ENCODE data around the gene CYSRT1. TPM values are rescaled to one million over a fixed set of nuclear protein-coding genes. Genes with fewer than 3 reads are reported as not detected.
A peak's percentile ranks its signal among the peaks of the same experiment; 100 is the strongest.

Gene CYSRT1
- total RNA-seq, 1 experiment from 2014 or later, result 1.0 TPM

DNA sequence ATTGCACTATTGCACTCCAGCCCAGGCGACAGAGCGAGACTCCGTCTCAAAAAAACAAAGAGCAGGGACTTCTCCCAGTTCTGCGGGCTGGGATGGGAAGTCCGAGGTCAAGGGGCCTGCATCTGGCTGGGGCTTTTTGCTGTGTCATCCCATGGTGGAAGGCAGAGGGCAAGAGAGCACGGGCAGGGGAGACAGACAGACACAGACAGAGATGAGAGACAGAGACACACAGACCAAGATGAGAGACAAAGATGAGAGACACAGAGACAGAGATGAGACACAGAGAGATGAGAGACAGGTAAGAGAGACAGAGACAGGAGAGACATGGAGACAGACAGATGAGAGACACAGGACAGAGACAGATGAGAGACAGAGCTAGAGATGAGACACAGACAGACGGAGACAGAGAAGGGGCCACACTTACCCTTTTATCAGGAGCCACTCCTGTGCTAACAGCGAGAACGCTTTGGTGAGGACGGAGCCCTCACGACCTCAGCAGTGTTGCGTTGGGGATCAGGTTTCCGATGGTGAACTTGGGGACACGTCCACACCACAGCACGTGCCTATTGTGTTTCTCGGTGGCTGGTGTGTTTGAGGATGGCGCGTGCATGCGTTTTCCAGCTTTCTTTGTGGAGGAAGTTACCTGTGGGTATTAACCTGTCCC, 43.7 kb downstream of the CYSRT1 start:
- no CpG with 5 or more reads among the region's 19 CpGs for WGBS (ENCODE audit: extremely low coverage, insufficient read length, low lambda C conversion rate)
- peak overlapping the region in 2 of 3 experiments; percentile 3 to 8; a peak in 1 of 7 replicates for H3K27ac Mint-ChIP-seq
- Histone ChIP-seq H4K20me1 (ENCODE audit: control insufficient read depth, insufficient read depth, insufficient read length) (no peaks in the 10 kb centered on the region), H2AFZ (ENCODE audit: low read length) (no peak overlapping the region), H2AK5ac (ENCODE audit: insufficient read length, low read length) (no peak overlapping the region), H2BK120ac (ENCODE audit: low read depth, low read length, poor library complexity, severe bottlenecking) (no peak overlapping the region), H3K4me2 (ENCODE audit: insufficient read depth, insufficient read length, low read length) (no peak overlapping the region), H3K79me2 (ENCODE audit: insufficient read depth, low read length) (no peaks in the 10 kb centered on the region), H3K27ac (ENCODE audit: insufficient read length, low read depth, low read length) (no peak overlapping the region), H2BK15ac (ENCODE audit: low read depth, low read length) (no peak overlapping the region), H4K5ac (ENCODE audit: insufficient read length, low read depth, low read length) (no peak overlapping the region), H4K8ac (replicated peaks; ENCODE audit: insufficient read length, low read depth, low read length) (no peak overlapping the region), H3K9ac (ENCODE audit: extremely low read depth, insufficient read length, low read length) (no peak overlapping the region), H3T11ph (ENCODE audit: low read length) (no peak overlapping the region), H2BK12ac (ENCODE audit: insufficient read length, low read depth, low read length) (no peak overlapping the region), H2BK5ac (ENCODE audit: insufficient read length, low read length) (no peak overlapping the region), H3K23ac (ENCODE audit: insufficient read length, low read depth, low read length) (no peak overlapping the region), H3K18ac (ENCODE audit: insufficient read length, low read depth, low read length) (no peak overlapping the region), H3K27me3 (ENCODE audit: insufficient read depth, low read length) (no peaks in the 10 kb centered on the region), H4K91ac (ENCODE audit: insufficient read length, low read depth, low read length) (no peak overlapping the region), H3K14ac (ENCODE audit: insufficient read depth, low read length) (no peak overlapping the region), H3K56ac (ENCODE audit: insufficient read length, low read depth, low read length) (no peak overlapping the region), H2BK20ac (ENCODE audit: low read depth, low read length, poor library complexity, severe bottlenecking) (no peak overlapping the region), H3K4ac (ENCODE audit: low read depth, low read length) (no peak overlapping the region), H3K79me1 (ENCODE audit: insufficient read depth, low read depth, low read length, poor library complexity, severe bottlenecking) (no peaks in the 10 kb centered on the region), H3K4me1 (ENCODE audit: insufficient read depth, low read length) (no peaks in the 10 kb centered on the region), H3K23me2 (ENCODE audit: insufficient read length, low read depth, low read length, poor library complexity, severe bottlenecking) (no peaks in the 10 kb centered on the region), H3K9me3 (ENCODE audit: control insufficient read depth, low read depth, low read length) (no peaks in the 10 kb centered on the region)
- H3K27me3 Mint-ChIP-seq (ENCODE audit: low read depth), result no peaks in the 10 kb centered on the region; the same call in 1 of the 2 replicates
- TF ChIP-seq, protein P1, sequence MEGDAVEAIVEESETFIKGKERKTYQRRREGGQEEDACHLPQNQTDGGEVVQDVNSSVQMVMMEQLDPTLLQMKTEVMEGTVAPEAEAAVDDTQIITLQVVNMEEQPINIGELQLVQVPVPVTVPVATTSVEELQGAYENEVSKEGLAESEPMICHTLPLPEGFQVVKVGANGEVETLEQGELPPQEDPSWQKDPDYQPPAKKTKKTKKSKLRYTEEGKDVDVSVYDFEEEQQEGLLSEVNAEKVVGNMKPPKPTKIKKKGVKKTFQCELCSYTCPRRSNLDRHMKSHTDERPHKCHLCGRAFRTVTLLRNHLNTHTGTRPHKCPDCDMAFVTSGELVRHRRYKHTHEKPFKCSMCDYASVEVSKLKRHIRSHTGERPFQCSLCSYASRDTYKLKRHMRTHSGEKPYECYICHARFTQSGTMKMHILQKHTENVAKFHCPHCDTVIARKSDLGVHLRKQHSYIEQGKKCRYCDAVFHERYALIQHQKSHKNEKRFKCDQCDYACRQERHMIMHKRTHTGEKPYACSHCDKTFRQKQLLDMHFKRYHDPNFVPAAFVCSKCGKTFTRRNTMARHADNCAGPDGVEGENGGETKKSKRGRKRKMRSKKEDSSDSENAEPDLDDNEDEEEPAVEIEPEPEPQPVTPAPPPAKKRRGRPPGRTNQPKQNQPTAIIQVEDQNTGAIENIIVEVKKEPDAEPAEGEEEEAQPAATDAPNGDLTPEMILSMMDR (conservative IDR thresholded peaks at IDR 0.05), result no peak
- no peak overlapping the region for H3K4me3 Mint-ChIP-seq
- DNase-seq, result no peak
- H3K36me3 Mint-ChIP-seq (ENCODE audit: insufficient read depth in 1 of 3, low read depth in 3 of 3), result peaks cover 12 to 59% (median 43%) of the 10 kb centered on the region in 3 experiments; a peak in 6 of 7 replicates
- H3K9me3 Mint-ChIP-seq, result no peaks in the 10 kb centered on the region; a peak in 1 of 5 replicates
- no peaks in the 10 kb centered on the region; a peak in 1 of 4 replicates for H3K4me1 Mint-ChIP-seq

All from H9 (cell line).